ENCODE results near the gene KCNMB1. TPM values are rescaled to one million over a fixed set of nuclear protein-coding genes. Genes with fewer than 3 reads are reported as not detected.

The KCNMB1 gene
- total and polyA plus RNA-seq, 2 donors (not counting 1 experiment from before 2014, with no cell fraction given) = not detected

GRCh38 chr5:170426149-170426767, 37.1 kb upstream of the KCNMB1 start:
- H4K20me1 ChIP-seq (ENCODE audit: control insufficient read depth, extremely low read depth, insufficient read depth, low read length) = no peaks in the 10 kb centered on the region
- TF ChIP-seq CTCF (conservative IDR thresholded peaks at IDR 0.05 in 1 of 2, IDR thresholded peaks at IDR 0.05 in 1 of 2; ENCODE audit: low read depth in 1 of 2, low read length in 2 of 2) (no peak), EZH2 (IDR thresholded peaks at IDR 0.05; ENCODE audit: low read length, missing control alignments) (no peak)
- no peaks in the 10 kb centered on the region for H3K36me3 ChIP-seq (ENCODE audit: control insufficient read depth, insufficient read depth, low read length)
- no peaks in the 10 kb centered on the region for H3K79me2 ChIP-seq (ENCODE audit: control insufficient read depth, insufficient read depth, low read length)
- H3K4me3 ChIP-seq (replicated peaks in 1 of 4; ENCODE audit: control extremely low read depth in 1 of 4, insufficient read depth in 1 of 4, low read depth in 3 of 4, low read length in 4 of 4) = no peak overlapping the region
- H3K27ac ChIP-seq (ENCODE audit: insufficient read depth, low read length) = no peak overlapping the region
- H3K9me3 ChIP-seq (ENCODE audit: control insufficient read depth, insufficient read depth, low read depth, low read length) = no peaks in the 10 kb centered on the region
- H3K27me3 ChIP-seq (ENCODE audit: control insufficient read depth, insufficient read depth, low read length) = peaks cover 5% of the 10 kb centered on the region
- DNase-seq (ENCODE audit: low read depth in 2 of 2) = no peak
- no peaks in the 10 kb centered on the region for H3K4me1 ChIP-seq (ENCODE audit: control insufficient read depth, extremely low read depth, insufficient read depth, low read length)
- H3K4me2 ChIP-seq (ENCODE audit: extremely low read depth, insufficient read depth, low read length) = no peak overlapping the region
- no peak overlapping the region for H3K9ac ChIP-seq (ENCODE audit: insufficient read depth, low read length)
- H2AFZ ChIP-seq (ENCODE audit: low read length) = no peak overlapping the region

GRCh38 chr5:170425731-170426130, 36.6 kb upstream of the KCNMB1 start:
- Histone ChIP-seq H3K27ac (ENCODE audit: insufficient read depth, low read length) (no peak overlapping the region), H3K27me3 (ENCODE audit: control insufficient read depth, insufficient read depth, low read length) (peaks cover 5% of the 10 kb centered on the region), H3K9ac (ENCODE audit: insufficient read depth, low read length) (no peak overlapping the region), H3K9me3 (ENCODE audit: control insufficient read depth, insufficient read depth, low read depth, low read length) (no peaks in the 10 kb centered on the region), H3K4me3 (replicated peaks in 1 of 4; ENCODE audit: control extremely low read depth in 1 of 4, insufficient read depth in 1 of 4, low read depth in 3 of 4, low read length in 4 of 4) (no peak overlapping the region), H3K4me1 (ENCODE audit: control insufficient read depth, extremely low read depth, insufficient read depth, low read length) (no peaks in the 10 kb centered on the region), H3K79me2 (ENCODE audit: control insufficient read depth, insufficient read depth, low read length) (no peaks in the 10 kb centered on the region), H2AFZ (ENCODE audit: low read length) (no peak overlapping the region), H3K4me2 (ENCODE audit: extremely low read depth, insufficient read depth, low read length) (no peak overlapping the region), H4K20me1 (ENCODE audit: control insufficient read depth, extremely low read depth, insufficient read depth, low read length) (no peaks in the 10 kb centered on the region), H3K36me3 (ENCODE audit: control insufficient read depth, insufficient read depth, low read length) (no peaks in the 10 kb centered on the region)
- TF ChIP-seq CTCF (conservative IDR thresholded peaks at IDR 0.05 in 1 of 2, IDR thresholded peaks at IDR 0.05 in 1 of 2; ENCODE audit: low read depth in 1 of 2, low read length in 2 of 2) = no peak
- no peak for TF ChIP-seq EZH2 (IDR thresholded peaks at IDR 0.05; ENCODE audit: low read length, missing control alignments)
- DNase-seq (ENCODE audit: low read depth in 2 of 2) = no peak

GRCh38 chr5:170424629-170425028, 35.5 kb upstream of the KCNMB1 start:
- Histone ChIP-seq H3K4me1 (ENCODE audit: control insufficient read depth, extremely low read depth, insufficient read depth, low read length) (no peaks in the 10 kb centered on the region), H3K27me3 (ENCODE audit: control insufficient read depth, insufficient read depth, low read length) (peaks cover 5% of the 10 kb centered on the region)

More at GRCh38 chr5:170424629-170425028, 35.5 kb upstream of the KCNMB1 start:
- Histone ChIP-seq H4K20me1 (ENCODE audit: control insufficient read depth, extremely low read depth, insufficient read depth, low read length) (no peaks in the 10 kb centered on the region), H3K9ac (ENCODE audit: insufficient read depth, low read length) (no peak overlapping the region), H3K27ac (ENCODE audit: insufficient read depth, low read length) (no peak overlapping the region), H3K79me2 (ENCODE audit: control insufficient read depth, insufficient read depth, low read length) (no peaks in the 10 kb centered on the region), H3K4me3 (replicated peaks in 1 of 4; ENCODE audit: control extremely low read depth in 1 of 4, insufficient read depth in 1 of 4, low read depth in 3 of 4, low read length in 4 of 4) (no peak overlapping the region), H3K36me3 (ENCODE audit: control insufficient read depth, insufficient read depth, low read length) (no peaks in the 10 kb centered on the region), H3K4me2 (ENCODE audit: extremely low read depth, insufficient read depth, low read length) (no peak overlapping the region), H2AFZ (ENCODE audit: low read length) (no peak overlapping the region), H3K9me3 (ENCODE audit: control insufficient read depth, insufficient read depth, low read depth, low read length) (no peaks in the 10 kb centered on the region)
- TF ChIP-seq CTCF (conservative IDR thresholded peaks at IDR 0.05 in 1 of 2, IDR thresholded peaks at IDR 0.05 in 1 of 2; ENCODE audit: low read depth in 1 of 2, low read length in 2 of 2) (no peak), EZH2 (IDR thresholded peaks at IDR 0.05; ENCODE audit: low read length, missing control alignments) (no peak)
- no peak for DNase-seq (ENCODE audit: low read depth in 2 of 2)
